PFSK-1 (cell line): ENCODE results near the gene CHMP3.

Source experiments
- FOXP2 ChIP-seq: optimal IDR thresholded peaks from 2 replicates; pipeline ENCODE3; 2011; ENCODE audit warnings: borderline replicate concordance, control low read depth, inconsistent platforms; ENCODE audit not compliant: insufficient read depth; ENCODE audit errors: extremely low read length, extremely low read depth
- POLR2AphosphoS5 ChIP-seq: IDR thresholded peaks from 2 replicates; pipeline ENCODE4 v1.6.1; 2012; ENCODE audit warnings: low read depth, mild to moderate bottlenecking, control low read depth, low read length, moderate library complexity
- REST ChIP-seq, 2 experiments: IDR thresholded peaks; 2 replicates each; pipeline versions ENCODE4 v1.6.1 to v1.8.0; 2011 to 2012; ENCODE audit warnings: low read depth in 2 of 2, low read length in 2 of 2, control low read depth in 1 of 2, inconsistent platforms in 1 of 2, mild to moderate bottlenecking in 1 of 2, moderate library complexity in 1 of 2; ENCODE audit not compliant: insufficient read depth in 1 of 2
- SIN3A ChIP-seq: IDR thresholded peaks from 2 replicates; pipeline ENCODE4 v1.6.1; 2012; ENCODE audit warnings: mild to moderate bottlenecking, low read length, moderate library complexity, borderline replicate concordance; ENCODE audit not compliant: insufficient read depth
- TAF1 ChIP-seq: IDR thresholded peaks from 2 replicates; pipeline ENCODE4 v1.6.1; 2012; ENCODE audit warnings: low read length, control low read depth, borderline replicate concordance; ENCODE audit not compliant: insufficient read depth

The CHMP3 gene

DNA sequence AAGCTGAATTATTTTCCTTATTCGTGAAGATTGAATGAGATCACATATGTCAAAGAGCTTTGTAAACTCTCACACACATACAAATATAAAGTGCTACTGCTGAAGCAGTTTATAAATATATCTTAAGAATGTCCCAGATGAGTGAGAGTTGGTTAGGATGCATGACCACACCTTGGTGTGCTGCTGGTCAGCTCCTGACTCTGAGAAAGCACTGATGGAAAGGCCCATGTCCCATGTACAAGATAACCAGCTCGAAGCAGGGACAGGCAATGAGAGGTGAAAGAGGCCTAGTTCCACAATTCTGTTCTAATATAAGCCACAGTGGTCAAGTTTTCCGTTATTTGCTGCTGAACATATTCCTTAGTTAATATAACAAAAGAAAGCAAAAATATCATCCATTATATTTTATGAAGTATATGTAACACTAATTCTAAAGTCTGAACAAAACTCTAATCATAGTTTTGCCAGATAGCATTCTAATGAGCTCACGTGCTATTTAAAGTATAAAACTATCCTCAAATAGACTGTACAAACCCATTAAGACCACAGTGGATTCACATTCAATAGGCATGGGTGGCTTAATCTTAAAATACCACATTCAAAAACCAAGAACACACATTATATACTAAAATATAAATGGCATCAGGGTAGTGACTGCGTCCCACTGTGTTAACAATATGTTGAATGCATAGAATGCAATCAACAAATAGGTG, 49.1 kb downstream of the CHMP3 start:
- TF ChIP-seq FOXP2: no peak

- no peak for TF ChIP-seq FOXP2
- TF ChIP-seq SIN3A: no peak
- no peak for TF ChIP-seq TAF1
- no peak for TF ChIP-seq REST (IDR thresholded peaks at IDR 0.05; ENCODE audit: insufficient read depth in 1 of 2, low read depth in 2 of 2, low read length in 2 of 2)
- TF ChIP-seq POLR2AphosphoS5: no peak
Observed at GRCh38 chr2:86512892-86513291, 50.4 kb downstream of the CHMP3 start.

DNA sequence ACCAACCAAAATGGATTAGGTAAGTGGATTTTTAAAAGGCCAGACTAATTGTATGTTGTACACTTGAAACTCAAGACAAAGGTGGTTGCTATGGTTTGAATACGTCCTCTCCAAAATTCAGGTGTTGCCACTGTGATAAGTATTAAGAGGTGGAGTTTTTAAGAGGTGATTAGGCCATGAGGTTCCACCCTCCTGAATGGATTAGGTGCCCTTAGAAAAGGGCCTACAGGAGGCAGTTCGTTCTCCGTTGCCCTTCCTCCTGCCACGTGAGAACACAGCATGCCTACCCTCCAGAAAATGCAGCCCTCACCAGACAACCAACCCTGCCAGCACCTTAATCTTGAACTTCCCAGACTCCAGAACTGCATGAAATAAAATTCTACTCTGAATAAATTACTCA, 51.2 kb downstream of the CHMP3 start:
- no peak for TF ChIP-seq FOXP2
- no peak for TF ChIP-seq SIN3A
- no peak for TF ChIP-seq REST (IDR thresholded peaks at IDR 0.05; ENCODE audit: insufficient read depth in 1 of 2, low read depth in 2 of 2, low read length in 2 of 2)
- TF ChIP-seq POLR2AphosphoS5: no peak
- TF ChIP-seq TAF1: no peak

DNA sequence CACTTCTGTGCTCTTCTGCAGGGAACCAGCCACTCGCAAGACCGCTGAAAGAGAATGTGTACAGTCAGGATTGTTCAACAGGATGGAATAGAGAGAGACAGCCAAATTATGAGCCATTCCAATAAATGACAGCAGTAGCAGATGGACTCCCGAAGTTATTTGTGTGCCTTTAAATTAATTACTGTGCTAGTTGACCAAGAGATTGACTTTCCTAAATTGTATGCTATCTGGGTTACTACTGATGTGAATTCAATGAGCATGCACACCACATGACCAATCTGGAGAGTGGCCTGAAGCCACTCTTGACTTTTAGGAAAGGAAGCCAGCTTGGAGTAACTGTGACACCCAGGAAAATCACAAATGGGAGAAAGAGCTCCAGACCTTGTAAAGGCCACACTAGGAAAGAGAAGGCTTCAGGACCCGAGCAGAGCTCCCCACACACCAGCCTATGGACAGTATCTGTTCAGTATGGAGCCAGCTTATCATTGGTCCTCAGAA, 52.8 kb downstream of the CHMP3 start:
- TF ChIP-seq FOXP2 (no peak), REST (IDR thresholded peaks at IDR 0.05; ENCODE audit: insufficient read depth in 1 of 2, low read depth in 2 of 2, low read length in 2 of 2) (no peak), SIN3A (no peak), TAF1 (no peak), POLR2AphosphoS5 (no peak)

DNA sequence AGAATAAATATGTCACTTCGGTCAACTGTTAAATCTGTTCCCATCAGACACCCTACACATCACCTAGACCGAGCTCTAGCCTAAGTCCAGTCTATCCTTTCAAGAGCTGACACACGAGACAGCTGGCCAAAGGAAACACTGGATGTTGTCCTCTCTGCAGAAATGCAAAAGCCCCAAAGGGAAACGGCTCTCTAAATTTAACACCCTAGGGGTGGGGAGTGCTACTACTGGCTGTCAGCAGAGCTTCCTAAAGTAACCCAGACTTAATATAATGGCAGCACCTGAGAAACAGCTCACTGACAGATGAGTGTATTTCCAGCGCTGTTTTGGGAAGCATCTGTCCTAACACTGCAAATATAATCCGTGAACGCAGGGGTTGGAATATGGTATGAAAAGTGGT, 55.6 kb downstream of the CHMP3 start:
- TF ChIP-seq REST (IDR thresholded peaks at IDR 0.05; ENCODE audit: insufficient read depth in 1 of 2, low read depth in 2 of 2, low read length in 2 of 2) (no peak), TAF1 (no peak), FOXP2 (no peak), POLR2AphosphoS5 (no peak), SIN3A (no peak)
